HG02938 (cell line): Measurements from ENCODE around the gene SHISAL1.

Experiments used
- ATAC-seq: cut with Tn5 transposase; IDR thresholded peaks from one replicate; pipeline ENCODE4 v1.9.1; 2021; ENCODE audit warnings: mild to moderate bottlenecking, moderate library complexity; ENCODE audit not compliant: unreplicated experiment

Gene SHISAL1

GRCh38 chr22:44344407-44344806 is 31.7 kb upstream of the SHISAL1 start:
- no peak for ATAC-seq

DNA sequence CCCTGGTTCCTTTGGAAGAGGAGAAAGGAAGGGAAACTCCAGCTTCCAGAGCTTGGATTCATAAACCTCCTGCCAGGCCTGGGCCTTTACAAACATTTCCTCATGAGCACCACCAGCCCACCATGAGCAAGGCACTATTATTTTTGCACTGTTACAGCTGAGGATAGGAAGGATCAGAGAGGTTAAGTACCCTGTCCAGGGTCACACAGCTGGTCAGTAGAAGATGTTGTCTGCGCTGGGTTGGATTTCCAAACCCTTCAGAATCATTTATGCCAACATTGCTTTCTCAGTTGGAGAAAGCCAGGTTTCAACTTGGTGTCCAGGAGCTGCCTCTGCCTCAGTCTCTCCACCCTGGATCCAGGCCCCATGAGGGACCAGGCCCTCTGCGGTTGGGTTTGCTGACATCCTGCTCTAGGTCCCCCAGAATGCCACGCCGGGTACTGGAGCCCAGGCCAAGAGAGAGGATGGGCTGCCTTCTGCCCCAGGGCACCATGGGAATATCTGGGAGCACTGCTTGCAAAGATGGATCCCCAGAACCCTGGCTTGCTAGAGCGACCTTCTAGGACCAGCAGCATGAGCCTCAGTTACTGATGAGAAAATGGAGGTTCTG is 29.7 kb upstream of the SHISAL1 start:
- ATAC-seq = no peak

DNA sequence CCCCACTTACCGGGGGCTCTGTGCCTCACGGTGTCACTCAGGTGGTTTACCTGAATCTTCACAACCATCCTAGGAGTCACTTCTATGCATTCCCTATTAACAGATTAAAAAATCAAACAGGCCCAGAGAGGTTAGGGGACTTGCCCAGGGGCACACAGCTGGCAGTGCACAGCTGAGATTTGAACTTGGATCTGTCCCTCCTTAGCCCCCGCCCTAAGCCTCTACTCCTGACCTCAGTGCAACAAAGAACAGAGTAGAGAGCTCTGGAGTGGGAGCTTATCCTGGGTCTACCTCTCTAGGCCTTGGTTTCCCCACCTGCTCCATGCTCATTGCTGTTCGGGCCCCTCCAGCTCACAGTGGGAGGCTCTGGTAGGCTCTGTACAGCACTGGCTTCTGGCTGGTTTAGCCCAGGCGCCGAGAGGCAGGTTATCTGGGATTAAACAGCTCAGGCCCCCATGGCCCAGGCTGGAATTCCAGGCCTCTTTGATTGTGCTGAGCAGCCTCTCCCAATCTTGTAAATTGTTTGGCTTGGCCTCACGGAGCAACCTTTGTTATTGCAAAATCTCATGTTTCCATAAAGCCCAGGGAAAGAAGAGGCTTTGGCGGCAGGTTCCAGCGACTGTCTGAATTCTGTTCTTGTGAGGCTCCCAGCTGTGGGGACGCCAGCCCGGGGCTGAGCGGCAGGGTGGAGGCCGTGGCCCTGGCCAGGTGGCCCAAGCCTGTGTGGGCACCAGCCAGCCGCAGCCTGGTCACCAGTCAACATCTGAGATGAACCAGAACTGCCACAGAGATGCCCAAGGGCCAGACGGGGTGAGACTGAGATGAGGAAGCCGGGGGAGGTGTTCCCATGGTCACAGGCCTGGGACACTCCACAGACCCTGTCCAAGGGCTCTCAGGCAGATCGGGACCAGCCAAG is 28.9 kb upstream of the SHISAL1 start:
- no peak for ATAC-seq

DNA sequence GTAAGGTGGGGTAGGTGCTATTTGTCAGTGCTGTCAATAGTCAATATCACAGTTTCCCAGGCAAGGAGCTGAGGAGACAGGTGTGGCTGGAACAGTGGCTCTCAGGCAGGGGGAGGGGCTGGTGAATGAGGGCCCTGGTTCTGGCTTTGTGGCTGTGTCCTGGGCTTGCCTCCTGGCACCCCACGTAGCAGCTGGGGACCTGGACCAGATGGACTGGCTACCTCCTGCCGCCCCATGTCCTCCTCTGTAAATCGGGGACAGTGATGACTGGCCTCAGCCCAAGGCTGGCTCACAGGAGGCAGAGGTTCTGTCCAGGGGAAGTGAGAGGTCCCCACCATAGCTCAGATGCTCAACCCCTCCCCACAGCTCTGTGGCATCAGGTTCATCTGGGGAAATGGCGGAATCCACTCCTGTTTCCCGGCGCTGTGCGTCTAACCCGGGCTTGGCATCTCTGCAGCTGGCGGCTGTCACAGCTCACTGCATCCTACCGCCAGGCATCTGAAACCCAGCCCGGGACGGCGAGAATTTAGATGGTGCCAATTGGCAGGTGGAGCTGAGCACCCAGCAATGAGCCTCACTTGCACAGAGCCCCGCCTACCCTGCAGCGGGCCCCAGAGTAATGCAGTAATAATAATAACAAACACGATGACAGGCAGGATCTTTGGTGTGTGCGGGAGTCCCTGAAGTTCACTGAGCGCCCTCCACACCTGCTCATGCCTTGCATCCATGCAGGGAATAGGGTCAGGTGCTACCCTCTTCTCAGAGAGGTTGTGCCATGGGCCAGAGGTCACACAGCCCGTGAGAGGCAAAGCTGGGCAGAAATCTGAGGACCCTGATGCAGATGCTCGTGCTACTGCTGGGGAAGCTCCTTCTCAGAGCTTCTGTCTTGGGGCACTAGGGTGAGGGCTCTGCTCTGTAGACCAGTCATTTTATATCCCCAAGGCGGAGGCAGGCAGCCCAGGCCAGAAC is 27.8 kb upstream of the SHISAL1 start:
- ATAC-seq = no peak

DNA sequence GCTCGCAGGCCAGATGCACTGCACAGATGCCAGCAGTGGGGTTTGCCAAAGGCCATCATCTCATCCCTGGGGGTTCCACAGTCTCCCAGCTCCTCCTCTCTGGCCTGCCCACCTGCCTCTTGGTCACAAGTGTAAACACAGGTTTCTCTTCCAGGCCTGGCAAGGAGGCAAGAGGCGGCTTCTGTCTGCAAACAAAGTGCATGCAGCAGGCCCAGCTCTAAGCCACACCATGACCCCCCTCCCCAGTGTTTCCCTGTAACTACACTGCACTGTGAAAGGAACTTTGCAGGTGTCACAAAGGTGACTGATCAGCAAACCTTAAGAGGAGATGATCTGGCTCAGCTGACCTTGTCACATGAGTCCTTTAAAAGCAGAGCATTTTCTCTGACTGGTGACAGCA is 26.2 kb upstream of the SHISAL1 start:
- ATAC-seq = no peak

- ATAC-seq = no peak
Measured at GRCh38 chr22:44338177-44338810, 25.5 kb upstream of the SHISAL1 start.

- ATAC-seq = no peak
Measured at GRCh38 chr22:44337678-44338004, 24.9 kb upstream of the SHISAL1 start.

- no peak for ATAC-seq
Measured at GRCh38 chr22:44336962-44337677, 24.4 kb upstream of the SHISAL1 start.

DNA sequence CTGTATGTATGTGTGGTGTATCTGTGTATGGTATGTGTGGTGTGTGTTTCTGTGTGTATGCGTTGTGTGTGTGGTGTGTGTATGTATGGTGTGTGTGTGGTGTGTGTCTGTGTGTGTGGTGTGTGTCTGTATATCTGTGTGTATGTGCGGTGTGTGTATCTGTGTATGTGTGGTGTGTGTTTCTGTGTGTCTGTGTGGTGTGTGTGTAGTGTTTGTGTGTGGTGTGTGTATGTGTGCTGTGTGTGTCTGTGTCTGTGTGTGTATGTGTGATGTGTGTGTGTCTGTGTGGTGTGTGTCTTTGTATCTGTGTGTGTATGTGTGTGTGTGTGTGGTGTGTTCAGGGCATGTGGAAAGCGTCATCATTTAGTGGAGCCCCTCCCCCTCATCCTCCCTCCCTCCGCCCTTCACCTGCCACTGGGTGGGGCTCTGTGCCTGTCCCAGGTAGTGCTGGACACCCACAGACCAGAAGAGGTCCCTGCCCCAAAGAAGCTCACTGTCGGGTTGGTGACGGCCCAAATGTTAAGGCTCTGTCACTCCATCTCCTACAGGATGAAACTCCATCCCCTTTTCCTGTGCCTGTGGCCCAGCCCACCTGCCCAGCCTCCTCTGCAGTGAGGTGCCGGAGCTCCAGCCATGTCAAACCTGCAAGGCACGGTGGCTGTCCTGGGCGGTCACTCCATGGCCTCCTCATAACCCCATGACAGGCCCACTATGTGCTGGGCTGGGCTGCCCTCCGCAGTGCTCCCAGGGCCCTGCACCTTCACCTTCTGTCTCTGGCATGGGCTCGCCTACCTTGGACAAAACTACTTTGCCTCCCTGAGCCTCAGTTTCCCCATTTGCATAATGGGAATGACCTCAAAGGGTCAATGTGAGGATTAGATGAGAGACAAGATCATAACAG is 23.4 kb upstream of the SHISAL1 start:
- ATAC-seq = no peak

DNA sequence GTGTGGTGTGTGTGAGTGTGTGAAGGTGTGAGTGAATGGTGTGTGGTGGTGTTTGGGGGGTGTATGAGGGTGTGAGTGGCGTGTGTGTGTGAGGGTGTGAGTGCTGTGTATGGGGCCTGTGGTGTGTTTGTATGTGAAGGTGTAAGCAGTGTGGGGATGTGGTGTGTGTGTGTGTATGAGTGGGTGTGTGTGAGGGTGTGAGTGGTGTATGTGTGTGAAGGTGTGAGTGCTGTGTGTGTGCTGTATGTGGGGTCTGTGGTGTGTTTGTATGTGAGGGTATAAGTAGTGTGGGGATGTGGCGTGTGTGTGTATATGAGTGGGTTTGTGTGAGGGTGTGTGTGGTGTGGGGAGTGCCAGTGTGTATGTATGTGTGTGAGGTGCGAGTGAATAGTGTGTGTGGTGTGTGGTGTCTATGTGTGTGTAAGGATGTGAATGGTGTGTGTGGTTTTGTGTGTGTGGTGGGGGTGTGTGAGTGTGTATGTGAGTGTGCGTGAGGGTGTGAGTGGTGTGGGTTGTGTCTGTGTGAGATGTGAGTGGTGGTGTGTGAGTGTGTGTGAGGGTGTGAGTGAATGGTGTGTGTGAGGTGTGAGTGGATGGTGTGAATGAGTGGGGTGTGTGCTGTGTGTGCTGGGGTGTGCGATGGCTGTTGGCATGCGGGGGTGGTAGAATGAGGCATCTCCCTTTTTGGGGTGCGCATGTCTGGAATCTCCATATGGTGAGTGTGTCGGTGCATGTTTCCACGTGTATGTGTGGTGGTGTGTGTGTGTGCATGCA is 22.5 kb upstream of the SHISAL1 start:
- no peak for ATAC-seq

DNA sequence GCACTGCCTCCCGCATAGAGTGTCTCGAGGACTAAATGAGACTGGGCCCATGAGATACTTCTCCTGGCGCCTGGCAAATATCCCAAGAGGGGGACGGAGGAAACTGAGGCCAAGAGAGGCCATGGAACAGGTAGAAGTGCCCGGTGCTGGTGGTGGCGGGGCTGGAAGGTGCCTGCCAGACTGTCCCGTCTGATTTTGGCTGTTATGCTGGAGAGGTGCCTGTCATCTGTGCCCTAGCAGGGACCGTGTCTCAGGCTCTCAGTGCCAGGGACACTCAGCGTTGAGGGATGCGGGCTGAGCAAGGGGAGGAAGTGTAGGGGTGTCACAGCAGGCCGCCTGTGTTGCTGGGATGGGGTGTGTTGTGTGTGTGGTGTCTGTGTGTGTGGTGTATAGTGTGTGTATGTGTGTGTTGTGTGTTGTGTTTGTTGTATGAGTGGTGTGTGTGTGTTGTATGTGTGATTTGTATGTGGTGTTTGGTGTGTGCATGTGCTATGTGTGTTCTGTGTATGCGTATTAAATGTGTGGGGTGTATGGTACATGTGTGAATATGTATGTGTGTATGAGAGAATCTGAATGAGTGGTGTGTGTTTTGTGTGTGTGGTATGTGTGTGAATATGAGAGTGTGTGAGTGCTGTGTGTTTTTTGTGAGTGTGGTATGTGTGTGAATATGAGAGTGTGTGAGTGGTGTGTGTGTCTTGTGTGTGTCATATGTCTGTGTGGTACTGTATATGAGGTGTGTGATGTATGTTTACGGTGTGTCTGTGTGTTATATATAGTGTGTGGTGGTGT is 21.3 kb upstream of the SHISAL1 start:
- no peak for ATAC-seq

DNA sequence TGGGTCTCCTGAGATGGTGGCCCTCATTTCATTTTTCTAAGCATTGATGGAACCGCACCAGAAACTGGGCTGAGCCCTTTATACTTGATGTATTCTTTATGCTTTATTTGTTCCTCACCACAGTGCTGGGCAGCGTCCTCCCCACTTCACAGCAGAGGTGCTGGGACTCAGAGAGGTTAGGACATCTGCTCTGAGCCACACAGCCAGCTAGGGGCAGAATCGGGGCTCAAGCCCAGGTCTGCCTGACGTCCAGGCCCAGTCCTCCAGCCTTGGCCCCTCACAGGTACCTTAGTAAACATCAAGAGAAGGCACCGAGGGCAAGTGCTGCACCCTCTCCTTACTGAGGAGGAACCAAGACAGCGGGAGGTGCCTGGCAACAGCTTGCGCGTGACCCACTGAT is 20.2 kb upstream of the SHISAL1 start:
- no peak for ATAC-seq

GRCh38 chr22:44331881-44332714 is 19.3 kb upstream of the SHISAL1 start:
- no peak for ATAC-seq

DNA sequence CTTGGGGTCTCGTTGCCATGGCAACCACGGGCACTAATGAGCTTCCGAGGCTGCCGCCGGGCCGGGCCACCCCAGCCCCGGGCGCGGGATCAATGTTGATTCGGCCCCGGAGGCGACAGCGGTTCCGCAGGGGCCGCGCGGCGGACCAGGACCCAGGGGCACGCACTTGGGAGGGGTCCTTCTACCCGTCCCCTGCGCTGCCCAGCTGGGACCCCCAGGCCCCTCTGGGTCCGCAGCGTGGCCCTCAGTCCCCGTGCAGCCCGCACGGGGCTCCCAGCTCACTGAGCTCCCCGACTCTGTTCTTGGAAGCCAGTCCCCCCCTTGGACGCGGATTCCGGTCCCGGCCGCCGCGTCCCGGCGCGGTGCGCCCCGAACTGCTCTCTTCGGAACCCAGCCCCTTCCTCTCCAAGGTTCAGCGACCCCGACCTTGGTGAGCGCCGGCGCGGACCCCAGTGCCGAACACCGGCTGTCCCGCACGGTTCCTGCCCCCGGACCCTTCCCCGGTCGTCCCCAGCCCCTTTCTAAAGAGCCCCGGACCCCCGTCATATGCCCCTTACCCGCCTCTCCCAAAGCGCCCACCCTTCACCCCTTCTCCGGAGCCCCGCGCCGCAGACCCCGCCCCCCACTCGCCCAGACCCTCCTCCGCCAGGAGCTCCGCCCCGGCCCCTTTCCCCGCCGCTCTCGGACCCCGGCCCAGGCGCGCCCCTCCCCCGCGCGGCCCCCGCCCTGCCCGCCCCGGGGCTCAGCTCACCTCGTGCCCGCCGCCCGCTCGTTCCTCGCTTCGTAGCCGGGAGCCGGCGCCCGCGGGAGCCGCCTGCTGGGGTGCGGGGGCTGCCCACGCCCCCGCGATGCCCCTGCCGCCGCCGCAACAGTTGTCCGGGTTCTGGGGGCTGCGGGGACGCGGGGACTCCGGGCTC is 18.3 kb upstream of the SHISAL1 start:
- ATAC-seq = no peak

GRCh38 chr22:44330188-44330743 is 17.5 kb upstream of the SHISAL1 start:
- ATAC-seq = no peak
